HuH-7 (cell line): Measurements from ENCODE around the gene TMIE.

Experiments
- DNase-seq: peaks from one replicate; pipeline ENCODE4 v3.0.0; 2011; ENCODE audit warnings: low spot score

TMIE gene

GRCh38 chr3:46708401-46709156 is 7.4 kb downstream of the TMIE start:
- no peak for DNase-seq

GRCh38 chr3:46709157-46709654 is 8.0 kb downstream of the TMIE start:
- no peak for DNase-seq

GRCh38 chr3:46709721-46710120 is 8.5 kb downstream of the TMIE start:
- no peak for DNase-seq

- no peak for DNase-seq
Measured at GRCh38 chr3:46710229-46710628, 9.0 kb downstream of the TMIE start.

- DNase-seq, result no peak
Measured at GRCh38 chr3:46710671-46711295, 9.6 kb downstream of the TMIE start.

GRCh38 chr3:46711305-46711704 is 10.1 kb downstream of the TMIE start:
- peak; percentile 70 for DNase-seq

- no peak for DNase-seq
Measured at GRCh38 chr3:46711760-46712159, 10.6 kb downstream of the TMIE start.

- no peak for DNase-seq
Measured at GRCh38 chr3:46712191-46713049, 11.2 kb downstream of the TMIE start.

GRCh38 chr3:46713050-46713897 is 12.1 kb downstream of the TMIE start:
- no peak for DNase-seq

- DNase-seq, result no peak
Measured at GRCh38 chr3:46713898-46714552, 12.8 kb downstream of the TMIE start.

GRCh38 chr3:46714728-46715506 is 13.7 kb downstream of the TMIE start:
- DNase-seq, result no peak

GRCh38 chr3:46715507-46716175 is 14.4 kb downstream of the TMIE start:
- DNase-seq, result no peak

- DNase-seq, result no peak
Measured at GRCh38 chr3:46716461-46717441, 15.6 kb downstream of the TMIE start.

GRCh38 chr3:46717447-46718231 is 16.4 kb downstream of the TMIE start, which contains the start of gene PRSS50:
PRSS50 (minus strand) TSS chr3:46717869; CDS start chr3:46717824, 45 bp downstream.
- DNase-seq, result no peak

GRCh38 chr3:46719044-46719565 is 17.9 kb downstream of the TMIE start:
- DNase-seq, result no peak

GRCh38 chr3:46719735-46720271 is 18.6 kb downstream of the TMIE start:
- DNase-seq, result no peak

- no peak for DNase-seq
Measured at GRCh38 chr3:46721009-46721408, 19.8 kb downstream of the TMIE start.
